Hepatic stellate cell (primary cell): ENCODE measurements around the gene FIBCD1.

Experiments used
- DNase-seq: peaks from one replicate; pipeline ENCODE4 v3.0.0; 2011; ENCODE audit warnings: low spot score

FIBCD1 gene

DNA sequence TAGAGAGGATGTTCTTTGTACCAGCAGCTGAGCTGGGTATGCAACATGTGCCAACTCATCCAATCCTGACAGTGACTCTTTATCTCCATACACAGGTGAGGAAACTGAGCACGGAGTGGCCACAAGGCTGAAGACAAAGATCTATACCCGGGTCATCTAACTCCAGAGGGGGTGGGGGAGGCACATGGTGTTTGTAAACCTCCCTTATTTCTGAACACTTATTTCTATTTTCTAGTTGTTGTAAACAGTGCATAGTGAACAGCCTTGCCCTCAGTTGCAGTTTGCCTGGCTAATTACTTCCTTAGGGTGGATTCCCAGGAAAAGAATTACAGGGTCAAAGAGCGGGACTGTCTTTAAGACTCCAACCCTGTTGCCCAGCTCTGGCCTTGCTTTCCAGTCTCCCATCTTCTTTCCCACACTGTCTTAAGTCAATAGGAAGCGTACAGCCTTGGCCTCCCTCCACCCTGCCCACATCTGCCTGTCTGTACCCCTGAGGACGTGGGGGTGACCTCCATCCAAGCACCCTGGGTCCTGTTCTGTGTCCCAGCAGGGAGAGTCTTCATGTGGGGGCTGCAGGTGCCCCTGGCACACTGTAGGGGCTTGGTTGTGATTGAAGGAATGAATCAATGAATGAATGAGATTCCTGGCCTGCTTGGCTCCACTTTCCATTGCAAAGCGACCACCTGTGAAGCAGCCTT is 13.2 kb upstream of the FIBCD1 start:
- no peak for DNase-seq

DNA sequence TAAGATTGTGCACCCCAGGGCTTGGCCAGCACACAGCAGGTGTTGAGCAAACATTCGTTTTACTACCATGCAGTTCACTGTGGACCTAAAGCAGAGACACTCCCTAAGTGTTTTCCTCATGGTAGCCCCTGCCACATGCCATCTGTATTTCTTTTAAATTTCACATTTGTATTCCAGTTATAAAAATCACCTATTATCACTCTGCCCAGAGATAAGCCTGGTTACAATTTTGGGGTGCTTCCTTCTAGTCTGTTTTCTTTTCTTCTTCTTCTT is 10.9 kb upstream of the FIBCD1 start:
- no peak for DNase-seq

DNA sequence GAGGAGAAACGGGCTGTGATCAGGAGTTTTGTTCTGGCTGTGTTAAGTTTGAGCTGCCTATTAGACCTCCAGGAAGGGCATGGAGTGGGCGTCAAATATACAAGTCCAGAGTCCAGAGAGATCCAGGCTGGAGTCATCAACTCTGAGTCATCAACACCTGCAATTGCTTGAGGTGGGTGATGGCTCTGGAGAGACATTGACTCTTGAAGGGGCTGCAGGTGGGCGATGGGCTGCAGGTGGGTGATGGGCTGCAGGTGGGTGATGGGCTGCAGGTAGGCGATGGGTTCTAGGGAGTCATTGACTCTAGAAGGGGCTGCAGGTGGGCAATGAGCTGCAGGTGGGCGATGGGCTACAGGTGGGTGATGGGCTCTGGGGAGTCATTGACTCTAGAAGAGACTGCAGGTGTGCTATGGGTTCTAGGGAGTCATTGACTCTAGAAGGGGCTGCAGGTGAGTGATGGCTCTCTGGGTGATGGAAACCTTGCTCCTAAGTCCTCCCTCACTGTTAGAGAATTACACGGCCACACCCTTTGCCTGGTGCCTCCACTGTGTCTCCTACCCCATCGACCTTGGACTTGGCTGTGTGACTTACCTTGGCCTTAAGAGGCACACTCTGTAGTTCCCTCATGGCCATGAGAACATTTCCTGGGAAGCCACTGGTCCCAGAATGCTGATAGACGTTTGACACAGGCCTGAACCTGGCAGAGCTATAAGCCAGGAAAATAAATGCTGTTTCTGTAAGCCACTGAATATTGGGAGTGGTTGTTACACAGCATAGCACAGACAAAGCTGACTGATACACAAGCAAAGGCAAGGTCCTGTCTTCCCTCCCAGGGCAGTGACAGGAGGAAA is 10.4 kb upstream of the FIBCD1 start:
- no peak for DNase-seq

DNA sequence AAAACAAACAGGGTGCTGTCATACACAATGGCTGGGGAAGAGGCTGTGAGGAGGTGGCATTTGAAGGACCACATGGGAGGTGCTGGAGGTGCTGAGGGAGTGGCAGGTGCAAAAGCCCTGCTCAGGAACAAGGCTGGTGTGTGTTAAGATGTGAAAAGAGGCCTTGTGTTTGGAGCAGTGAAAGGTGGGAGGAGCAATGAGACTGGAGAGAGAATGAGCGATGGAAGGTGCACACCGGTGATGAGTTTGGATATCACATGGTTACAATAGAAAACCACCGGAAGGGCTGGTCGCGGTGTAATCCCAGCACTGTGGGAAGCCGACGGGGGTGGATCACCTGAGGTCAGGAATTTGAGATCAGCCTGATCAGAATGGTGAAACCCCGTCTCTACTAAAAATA is 9.2 kb upstream of the FIBCD1 start:
- DNase-seq = no peak

DNA sequence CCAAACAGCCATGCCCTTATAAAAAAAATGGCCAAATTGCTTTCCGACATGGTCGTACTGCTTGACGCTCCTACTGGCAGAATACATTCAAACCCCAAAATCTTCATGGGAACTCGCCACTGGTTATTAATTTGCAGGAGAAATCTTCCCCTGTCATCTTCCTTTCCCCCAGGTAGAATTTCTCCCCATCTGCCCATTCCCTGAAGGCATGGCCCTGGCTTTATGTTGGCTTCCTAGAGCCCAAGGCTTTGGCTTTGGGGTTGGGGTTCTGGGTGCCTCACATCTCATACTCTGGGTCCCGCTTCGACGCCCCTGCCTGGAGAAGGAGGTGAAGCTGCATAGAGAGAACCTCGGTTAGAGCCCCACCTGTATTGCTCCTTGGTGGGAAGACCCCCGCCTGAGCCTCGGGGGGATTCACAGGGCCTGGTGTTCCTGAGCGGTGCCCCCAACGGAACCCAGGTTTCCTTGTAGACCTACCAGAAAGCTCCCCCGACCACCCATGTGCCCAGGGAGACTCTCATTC is 8.6 kb upstream of the FIBCD1 start:
- no peak for DNase-seq

DNA sequence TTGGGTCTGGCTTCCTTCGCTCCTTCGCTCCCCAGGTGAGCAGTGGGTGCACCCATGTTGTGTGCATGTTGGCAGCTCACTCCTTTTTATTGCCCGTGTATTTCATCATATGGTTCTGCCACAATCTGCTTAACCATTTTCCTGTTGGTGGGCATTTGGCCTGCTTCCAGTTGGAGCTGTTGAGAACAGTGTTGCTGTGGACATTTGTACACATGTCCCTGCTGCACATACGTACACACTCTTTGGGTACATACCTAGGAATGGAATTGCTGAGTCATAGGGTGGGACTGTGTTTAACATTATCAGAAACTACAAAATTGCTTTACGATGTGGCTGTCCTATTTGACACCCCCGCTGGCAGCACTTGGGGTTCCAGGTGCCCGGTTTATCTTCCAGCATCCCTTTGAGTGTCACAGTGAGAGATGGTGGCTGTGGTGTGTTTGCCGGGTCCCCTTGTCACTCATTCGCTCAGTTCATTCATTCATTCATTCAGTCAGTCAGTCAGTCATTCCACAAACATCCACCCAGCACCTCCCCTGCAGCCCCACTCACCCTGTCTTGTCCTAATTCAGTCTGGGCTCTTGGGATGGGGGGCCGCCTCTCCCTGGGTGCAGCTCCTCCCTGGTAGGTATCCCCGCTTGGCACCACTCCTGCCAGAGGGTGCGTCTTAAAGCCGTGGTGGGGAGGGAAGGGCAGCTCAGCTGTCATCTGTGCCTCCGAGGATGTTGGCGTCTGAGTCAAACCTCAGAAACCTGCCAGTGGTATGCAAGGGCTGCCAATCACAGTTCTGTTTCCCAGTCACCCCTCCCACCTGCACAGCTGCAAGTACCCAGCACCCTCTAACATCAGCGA is 7.9 kb upstream of the FIBCD1 start:
- no peak for DNase-seq

DNA sequence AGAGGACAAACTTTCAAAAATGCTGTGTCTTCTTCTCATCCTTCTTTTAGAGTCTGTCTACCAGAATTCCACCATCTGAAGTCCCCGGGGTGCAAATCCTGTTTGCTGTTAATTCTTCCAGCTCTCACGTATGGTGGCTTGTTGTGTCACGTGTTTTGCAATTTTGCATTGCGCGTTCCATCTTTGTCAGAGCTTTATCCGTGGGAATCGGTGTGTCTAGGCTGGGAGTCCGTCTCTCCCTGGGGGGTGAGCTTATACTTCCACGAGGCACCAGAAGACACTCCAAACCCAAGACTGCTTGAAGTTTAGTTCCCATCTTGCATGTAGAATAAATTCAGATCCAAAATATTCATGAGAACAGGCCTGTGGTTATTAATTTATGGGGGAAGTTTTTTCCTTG is 6.1 kb upstream of the FIBCD1 start:
- no peak for DNase-seq

DNA sequence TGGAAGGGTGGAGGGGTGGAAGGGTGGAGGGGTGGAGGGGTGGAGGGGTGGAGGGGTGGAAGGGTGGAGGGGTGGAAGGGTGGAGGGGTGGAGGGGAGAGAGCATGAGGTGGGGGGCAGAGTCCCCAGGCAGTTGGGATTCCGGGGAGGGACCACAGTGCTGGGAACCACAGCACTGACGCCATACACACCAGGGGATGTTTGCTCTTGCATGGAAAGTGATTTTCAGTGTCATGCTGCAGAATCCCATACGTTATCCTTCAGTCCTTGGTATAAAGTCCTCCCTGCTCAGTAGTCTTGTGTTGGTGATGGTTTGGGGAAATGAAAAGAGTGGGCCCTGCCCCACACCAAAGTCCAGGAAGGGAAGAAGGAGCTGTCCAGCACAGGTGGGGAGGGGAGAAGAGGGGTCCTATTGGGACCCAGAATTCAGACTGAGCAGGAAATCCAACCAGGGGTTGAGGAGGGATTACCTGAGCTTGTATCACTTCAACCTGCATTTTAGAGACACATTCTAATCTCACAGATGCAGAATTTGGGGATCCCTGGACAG is 5.5 kb upstream of the FIBCD1 start:
- DNase-seq = no peak

DNA sequence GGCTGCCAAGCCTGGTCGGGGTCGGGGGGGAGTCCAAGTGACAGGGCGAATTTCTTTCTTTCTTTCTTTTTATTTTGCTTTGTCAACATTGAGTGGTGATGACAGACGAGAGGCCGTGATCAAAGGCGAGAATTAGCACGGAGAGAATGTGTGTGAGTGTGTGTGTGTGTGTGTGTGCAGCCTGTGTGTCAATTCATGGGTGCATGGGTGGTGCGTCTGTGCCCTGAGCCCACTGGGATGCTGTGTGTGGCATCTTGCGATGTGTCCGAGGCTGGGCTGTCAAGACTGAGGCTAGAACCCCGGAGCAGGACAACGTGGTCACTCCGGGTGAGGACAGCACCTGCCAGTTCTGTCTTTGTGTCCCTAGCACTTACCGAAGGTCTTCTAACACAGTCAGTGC is 4.7 kb upstream of the FIBCD1 start:
- DNase-seq = no peak

DNA sequence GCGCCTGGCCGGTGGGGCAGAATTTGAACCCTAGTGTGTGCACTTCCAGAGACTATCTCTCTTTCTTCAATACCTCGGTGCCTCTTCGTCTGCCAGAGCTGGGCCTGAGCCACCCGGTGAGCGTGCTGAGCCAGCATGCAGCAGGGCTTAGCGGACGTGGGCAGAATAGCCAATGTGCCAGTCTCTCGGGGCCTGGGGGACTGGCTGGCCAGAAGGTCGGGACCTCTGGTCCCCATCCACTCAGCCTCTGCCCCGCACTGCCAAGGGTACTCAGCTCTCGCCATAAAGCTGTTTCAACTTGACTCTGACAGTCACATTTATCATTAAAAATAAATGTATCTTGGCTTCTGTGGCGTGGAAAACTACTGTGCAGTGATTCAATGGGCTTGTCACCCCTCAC is 4.2 kb upstream of the FIBCD1 start:
- DNase-seq = no peak

DNA sequence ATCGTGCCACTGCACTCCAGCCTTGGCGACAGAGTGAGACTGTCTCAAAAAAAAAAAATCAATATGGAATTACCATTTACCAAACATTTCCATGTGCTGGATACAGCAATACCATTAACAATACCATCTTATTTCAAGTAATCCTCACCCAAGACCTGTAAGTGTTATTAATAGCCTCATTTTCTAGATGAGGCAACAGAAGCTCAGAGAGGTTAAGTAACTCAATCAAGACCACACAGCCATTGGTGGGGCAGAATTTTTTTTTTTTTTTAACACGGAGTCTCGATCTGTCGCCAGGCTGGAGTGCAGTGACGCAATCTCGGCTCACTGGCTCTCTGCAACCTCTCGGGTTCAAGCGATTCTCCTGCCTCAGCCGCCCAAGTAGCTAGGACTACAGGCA is 3.6 kb upstream of the FIBCD1 start:
- DNase-seq = no peak

DNA sequence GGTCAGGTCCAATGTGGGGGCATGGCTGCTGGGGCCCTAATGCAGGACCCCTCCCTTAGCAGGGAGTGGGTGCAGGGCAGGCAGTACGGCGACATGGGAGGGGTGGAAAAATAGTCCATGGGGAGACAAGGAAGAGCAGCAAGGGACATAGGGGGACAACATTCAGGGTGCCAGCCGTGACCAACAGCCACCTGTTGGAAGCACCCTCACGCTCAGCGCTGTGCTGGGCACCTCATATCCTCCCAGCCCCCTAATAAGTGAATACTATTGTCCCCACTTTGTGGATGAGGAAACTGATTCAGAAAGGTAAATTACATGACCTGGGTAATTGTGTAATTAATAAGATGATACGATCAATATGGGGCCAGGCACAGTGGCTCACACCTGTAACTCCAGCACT is 3.0 kb upstream of the FIBCD1 start:
- no peak for DNase-seq

DNA sequence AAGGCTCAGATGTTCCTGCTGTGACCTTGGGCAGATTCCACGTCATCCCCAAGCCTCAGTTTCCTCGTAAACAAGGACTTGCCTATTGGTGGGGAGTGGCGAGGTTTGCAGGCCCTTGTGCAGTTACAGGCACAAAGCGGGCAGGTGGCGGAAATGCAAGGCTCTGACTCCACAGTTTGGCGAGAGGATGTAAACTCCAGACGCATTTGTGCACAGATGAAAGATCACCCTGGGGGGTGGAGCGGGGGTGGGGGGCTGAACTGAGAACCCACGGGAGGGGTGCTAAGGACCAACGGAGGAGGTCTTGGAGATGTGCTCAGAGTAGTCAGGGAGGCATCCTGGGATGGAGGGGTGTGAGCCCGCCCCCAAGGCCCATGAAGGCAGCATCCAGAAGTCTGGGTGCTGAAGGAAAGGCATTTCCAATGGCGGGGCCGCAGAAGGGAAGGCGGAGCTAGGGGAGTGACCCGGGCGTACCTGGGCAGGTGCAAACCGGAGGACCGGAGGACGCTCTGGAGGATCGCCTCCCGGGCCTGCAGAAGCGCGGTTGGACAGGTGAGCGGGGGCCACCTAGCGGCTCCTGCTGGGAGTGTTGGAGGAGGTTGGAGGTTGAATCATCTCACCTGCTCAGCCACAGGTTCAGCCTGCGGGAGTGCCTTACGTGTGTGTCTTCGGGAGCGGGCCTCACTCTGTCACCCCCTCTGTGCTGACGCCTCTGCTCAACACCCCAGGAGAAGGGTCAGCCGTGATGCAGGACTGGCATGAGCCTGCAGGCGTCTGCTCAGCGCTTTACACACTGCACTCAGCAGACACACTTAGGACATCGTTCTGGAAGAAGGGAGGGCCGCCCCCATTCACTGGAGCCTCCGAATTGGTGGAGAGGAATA is 1.9 kb upstream of the FIBCD1 start:
- peak; percentile 52 for DNase-seq

DNA sequence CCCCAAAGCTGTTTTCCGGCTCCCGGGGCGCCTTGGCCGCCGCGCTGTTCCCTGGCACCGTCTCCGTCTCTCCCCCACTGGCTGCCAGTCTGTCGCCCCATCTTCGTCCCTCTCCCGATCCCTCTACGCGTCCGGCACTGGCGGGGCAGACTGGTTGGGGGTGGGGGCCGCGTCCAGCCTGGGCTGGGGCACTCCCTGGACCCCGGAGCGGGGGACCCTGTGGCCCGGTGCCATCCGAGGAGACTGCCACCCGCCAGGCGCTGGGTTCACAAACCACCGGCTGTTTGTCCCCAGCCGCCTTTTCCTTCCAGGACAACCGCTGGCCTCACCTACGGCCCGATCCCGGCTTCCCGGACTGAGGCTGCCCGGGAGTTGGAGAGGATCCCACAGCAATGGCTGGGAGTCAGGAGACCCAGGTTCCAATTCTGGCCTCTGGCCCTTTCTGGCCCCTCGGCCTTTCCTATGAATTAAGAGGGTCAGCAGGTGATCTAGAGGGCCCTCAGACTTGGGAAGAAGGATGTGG is 1.0 kb upstream of the FIBCD1 start:
- no peak for DNase-seq

DNA sequence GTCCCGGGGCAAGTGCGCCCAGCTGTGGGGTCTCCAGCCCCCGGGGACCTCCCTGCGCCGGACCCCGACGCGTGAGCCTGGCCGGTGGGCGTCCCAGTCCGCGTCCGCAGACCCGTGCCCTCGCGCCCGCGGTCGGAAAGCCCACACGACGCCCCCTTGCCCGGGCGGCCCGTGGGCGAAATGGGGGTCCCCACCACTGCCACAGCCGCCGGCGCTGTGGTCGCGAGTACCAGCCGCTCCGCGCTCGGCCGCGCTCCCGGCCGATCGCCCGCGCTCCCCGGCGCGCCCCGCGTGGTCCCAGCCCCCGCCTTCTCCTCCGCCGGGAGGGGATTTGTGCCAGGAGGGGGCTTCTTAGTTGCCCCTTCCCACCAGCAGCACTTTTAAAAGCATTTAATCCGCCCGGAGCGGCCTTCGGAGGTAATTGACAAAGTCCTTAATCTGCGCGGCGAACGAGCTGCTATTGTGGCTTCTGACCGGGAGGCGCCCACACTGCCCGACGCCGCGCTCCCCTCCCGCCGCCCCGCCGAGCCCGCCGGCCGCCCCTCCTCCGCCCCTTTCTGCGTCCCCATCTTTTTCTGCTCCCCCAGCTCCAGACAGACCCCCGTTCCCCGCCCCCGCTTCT is 469 bp upstream of the FIBCD1 start:
- DNase-seq = no peak

DNA sequence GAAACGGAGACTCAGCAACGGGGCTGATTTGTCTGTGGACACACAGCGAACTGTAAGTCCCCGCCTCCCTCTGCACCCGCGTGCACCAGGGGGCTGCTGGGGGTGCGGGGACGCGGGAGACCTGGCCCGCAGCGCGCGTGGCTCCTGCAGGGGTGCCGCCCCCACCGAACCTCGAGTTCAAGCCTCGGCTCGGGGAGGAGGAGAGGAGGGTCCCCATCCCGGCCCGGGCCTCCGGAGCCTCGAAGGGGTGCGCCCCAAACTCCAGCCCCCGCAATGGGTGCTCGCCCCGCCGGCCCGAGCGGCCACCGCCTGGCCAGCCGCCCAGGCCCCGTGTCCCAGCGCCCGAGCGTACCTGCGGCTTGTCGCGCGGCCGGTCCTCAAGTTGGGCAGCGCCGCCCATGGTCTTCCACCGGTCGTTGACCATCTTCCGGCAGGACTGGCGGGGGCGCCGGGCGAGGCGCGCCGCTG is 829 bp downstream of the FIBCD1 start:
- DNase-seq = no peak

DNA sequence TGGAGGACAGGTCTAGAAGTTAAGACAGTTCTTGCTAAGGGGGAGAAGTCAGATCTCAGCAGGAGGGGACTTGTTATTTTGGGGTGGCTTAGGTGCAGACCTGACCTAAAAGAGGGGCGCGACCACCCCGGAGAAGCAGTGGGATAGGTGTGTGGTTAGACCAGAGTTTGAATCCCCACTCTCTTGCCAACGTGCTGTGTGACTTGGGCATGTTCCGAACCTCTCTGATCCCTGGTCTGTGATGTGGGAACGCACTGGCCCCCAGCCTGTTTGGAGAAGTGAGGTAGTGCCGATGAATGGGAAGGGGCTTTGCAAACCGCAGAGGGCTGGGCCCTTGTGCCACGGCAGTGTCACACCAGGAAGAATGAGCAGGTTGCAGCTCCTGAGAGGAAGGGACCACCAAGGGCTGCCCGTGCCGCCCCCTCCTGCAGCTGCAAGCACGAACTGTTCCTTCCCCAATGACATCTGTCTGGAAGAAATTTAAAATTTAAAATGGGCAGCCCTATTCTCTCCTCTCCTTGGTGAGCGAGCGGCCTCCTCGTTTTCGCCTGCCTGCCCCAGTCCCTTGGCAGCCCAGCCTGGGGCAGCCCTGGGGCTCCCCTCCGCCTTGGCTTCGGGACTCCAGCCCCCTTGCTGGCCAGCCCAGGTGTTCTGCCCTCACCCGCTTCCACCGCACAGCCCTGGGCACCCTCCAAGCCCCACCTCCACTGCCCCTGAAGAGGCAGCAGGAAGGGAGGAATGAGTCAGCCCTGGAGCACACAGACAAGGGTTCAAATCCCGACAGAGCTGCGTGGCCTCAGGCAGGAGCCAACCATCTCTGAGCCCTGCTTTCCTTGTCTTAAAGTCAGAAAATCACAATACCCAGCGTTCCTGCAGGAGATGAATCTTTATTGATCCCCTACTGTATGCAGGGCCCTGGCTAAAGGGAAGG is 1.6 kb downstream of the FIBCD1 start:
- DNase-seq = no peak

DNA sequence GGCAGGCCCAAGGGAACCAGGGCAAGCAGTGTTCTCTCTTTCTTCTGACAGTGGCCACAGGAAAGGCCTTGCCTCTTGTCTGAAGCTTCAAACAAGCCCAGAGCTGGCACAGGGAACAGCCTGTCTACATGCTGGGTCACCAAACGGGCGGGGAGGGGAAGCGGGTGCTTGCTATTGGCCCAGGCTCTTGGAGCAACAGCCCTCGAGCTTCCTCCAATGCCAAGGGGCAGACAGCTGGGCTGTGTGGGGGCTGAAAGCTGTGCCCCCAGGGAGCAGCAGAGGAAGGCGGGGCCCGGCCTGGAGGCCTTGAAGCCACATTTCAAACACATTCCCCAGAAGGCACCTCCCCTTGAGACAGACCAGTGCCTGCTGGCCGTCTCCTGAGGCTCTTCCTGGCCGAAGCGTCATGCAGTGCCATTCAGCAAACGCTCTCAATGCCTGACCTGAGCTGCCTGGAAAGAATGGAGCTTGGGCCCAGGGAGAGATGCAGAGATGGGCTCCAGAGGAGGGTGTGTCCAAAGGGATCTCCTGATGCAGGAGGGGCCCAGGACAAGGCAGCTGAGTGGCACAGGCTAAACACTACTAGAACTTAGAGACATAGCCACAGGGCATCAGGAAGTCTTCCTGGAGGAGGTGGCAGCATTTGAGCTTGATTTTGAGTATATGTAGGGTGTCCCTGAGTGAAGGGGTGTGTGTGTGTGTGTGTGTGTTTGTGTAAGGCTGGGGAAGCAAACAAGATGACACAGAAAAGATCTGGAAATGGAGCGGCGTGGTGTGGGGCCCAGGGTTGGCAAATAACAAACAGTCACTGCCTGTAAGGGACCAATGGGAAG is 2.5 kb downstream of the FIBCD1 start:
- peak; percentile 90 for DNase-seq
